Activated CD4-positive, alpha-beta T cell treated with anti-CD3 and anti-CD28 coated beads, Interleukin-2, amount 50 U/mL, for 1 hour (primary cell): Measurements from ENCODE around the gene MAPK8IP1.
A peak's percentile ranks its signal among the peaks of the same experiment; 100 is the strongest.

Source experiments
- DNase-seq: peaks from one replicate; pipeline ENCODE4 v3.0.0-alpha.2; 2020

The MAPK8IP1 gene

GRCh38 chr11:45913942-45914635 lies 28.6 kb downstream of the MAPK8IP1 start:
- DNase-seq = no peak

GRCh38 chr11:45915446-45915845 lies 30.0 kb downstream of the MAPK8IP1 start:
- no peak for DNase-seq

- no peak for DNase-seq
Observed at GRCh38 chr11:45917286-45917622, 31.8 kb downstream of the MAPK8IP1 start.

- DNase-seq = peak; percentile 92
Observed at GRCh38 chr11:45917623-45918330, 32.3 kb downstream of the MAPK8IP1 start, which contains the start of gene PEX16. TSS of gene PEX16 (minus strand) at chr11:45917877. CDS start at chr11:45917811, 66 bp downstream.

GRCh38 chr11:45918331-45918941 lies 33.0 kb downstream of the MAPK8IP1 start:
- peak; percentile 42 for DNase-seq

- DNase-seq = no peak
Observed at GRCh38 chr11:45918962-45919675, 33.7 kb downstream of the MAPK8IP1 start.

GRCh38 chr11:45919806-45920530 lies 34.5 kb downstream of the MAPK8IP1 start:
- no peak for DNase-seq

- DNase-seq = no peak
Observed at GRCh38 chr11:45920531-45921477, 35.4 kb downstream of the MAPK8IP1 start.

- no peak for DNase-seq
Observed at GRCh38 chr11:45921561-45922424, 36.3 kb downstream of the MAPK8IP1 start.

- DNase-seq = no peak
Observed at GRCh38 chr11:45922425-45923082, 37.1 kb downstream of the MAPK8IP1 start, which contains the start of gene LARGE2. TSS of gene LARGE2 (plus strand) at chr11:45922656. CDS start at chr11:45922883, 227 bp downstream.

- no peak for DNase-seq
Observed at GRCh38 chr11:45924036-45924915, 38.8 kb downstream of the MAPK8IP1 start.

- no peak for DNase-seq
Observed at GRCh38 chr11:45924927-45925326, 39.5 kb downstream of the MAPK8IP1 start.

- DNase-seq = no peak
Observed at GRCh38 chr11:45925550-45925949, 40.1 kb downstream of the MAPK8IP1 start.

GRCh38 chr11:45926001-45926401 lies 40.5 kb downstream of the MAPK8IP1 start:
- no peak for DNase-seq

GRCh38 chr11:45926536-45927331 lies 41.3 kb downstream of the MAPK8IP1 start:
- DNase-seq = no peak

- no peak for DNase-seq
Observed at GRCh38 chr11:45927332-45927683, 41.9 kb downstream of the MAPK8IP1 start.

GRCh38 chr11:45927684-45928413 lies 42.4 kb downstream of the MAPK8IP1 start:
- no peak for DNase-seq
